ENCODE results near the gene SLC24A4. TPM values are rescaled to one million over a fixed set of nuclear protein-coding genes. Genes with fewer than 3 reads are reported as not detected.

Gene SLC24A4
- 0.03 TPM in 1 of 2 replicates, not detected in the other for total RNA-seq (2014; rRNA removed; shearing (Covaris generic))

GRCh38 chr14:92323011-92323915, at the start of gene SLC24A4:
Gene SLC24A4 (plus strand): TSS chr14:92323165. CDS start chr14:92323831, 666 bp downstream.
- no peaks in the 10 kb centered on the region for H3K9me3 ChIP-seq (replicated peaks)
- no peak within 1 kb of the TSS for H3K27ac ChIP-seq
- no peak within 1 kb of the TSS for H3K4me3 ChIP-seq
- no peaks in the 10 kb centered on the region for H3K36me3 ChIP-seq
- no peak for DNase-seq (ENCODE audit: low read depth in 1 of 2, low spot score in 2 of 2)
- H3K27me3 ChIP-seq (replicated peaks): peaks cover 37% of the 10 kb centered on the region
- H3K4me1 ChIP-seq (replicated peaks): no peaks in the 10 kb centered on the region

GRCh38 chr14:92273166-92273565, 49.8 kb upstream of the SLC24A4 start:
- no peak for DNase-seq (ENCODE audit: low read depth in 1 of 2, low spot score in 2 of 2)
- no peaks in the 10 kb centered on the region for H3K36me3 ChIP-seq
- no peaks in the 10 kb centered on the region for H3K4me1 ChIP-seq (replicated peaks)
- no peak overlapping the region for H3K27ac ChIP-seq
- H3K4me3 ChIP-seq: no peak overlapping the region
- peaks cover 10% of the 10 kb centered on the region; the same call in 1 of the 2 replicates for H3K27me3 ChIP-seq (replicated peaks)
- H3K9me3 ChIP-seq (replicated peaks): no peaks in the 10 kb centered on the region

- DNase-seq (ENCODE audit: low read depth in 1 of 2, low spot score in 2 of 2): no peak
- Histone ChIP-seq H3K4me3 (no peak overlapping the region), H3K9me3 (replicated peaks) (no peaks in the 10 kb centered on the region), H3K36me3 (no peaks in the 10 kb centered on the region), H3K27ac (no peak overlapping the region), H3K4me1 (replicated peaks) (no peaks in the 10 kb centered on the region), H3K27me3 (replicated peaks) (peaks cover 8% of the 10 kb centered on the region; the same call in 1 of the 2 replicates)
Observed at GRCh38 chr14:92274055-92274454, 48.9 kb upstream of the SLC24A4 start.

GRCh38 chr14:92276074-92276473, 46.9 kb upstream of the SLC24A4 start:
- no peaks in the 10 kb centered on the region for H3K36me3 ChIP-seq
- H3K4me3 ChIP-seq: no peak overlapping the region
- DNase-seq (ENCODE audit: low read depth in 1 of 2, low spot score in 2 of 2): no peak
- no peaks in the 10 kb centered on the region for H3K4me1 ChIP-seq (replicated peaks)
- H3K27me3 ChIP-seq (replicated peaks): no peaks in the 10 kb centered on the region
- H3K27ac ChIP-seq: no peak overlapping the region
- no peaks in the 10 kb centered on the region for H3K9me3 ChIP-seq (replicated peaks)

GRCh38 chr14:92277031-92277430, 45.9 kb upstream of the SLC24A4 start:
- no peaks in the 10 kb centered on the region for H3K9me3 ChIP-seq (replicated peaks)
- H3K4me1 ChIP-seq (replicated peaks): no peaks in the 10 kb centered on the region
- DNase-seq (ENCODE audit: low read depth in 1 of 2, low spot score in 2 of 2): no peak
- H3K36me3 ChIP-seq: no peaks in the 10 kb centered on the region
- H3K27ac ChIP-seq: no peak overlapping the region
- H3K27me3 ChIP-seq (replicated peaks): no peaks in the 10 kb centered on the region
- no peak overlapping the region for H3K4me3 ChIP-seq

- no peaks in the 10 kb centered on the region for H3K27me3 ChIP-seq (replicated peaks)
- DNase-seq (ENCODE audit: low read depth in 1 of 2, low spot score in 2 of 2): no peak
- no peaks in the 10 kb centered on the region for H3K4me1 ChIP-seq (replicated peaks)
Observed at GRCh38 chr14:92280554-92281262, 42.3 kb upstream of the SLC24A4 start.

GRCh38 chr14:92282669-92283068, 40.3 kb upstream of the SLC24A4 start:
- DNase-seq (ENCODE audit: low read depth in 1 of 2, low spot score in 2 of 2): no peak
- Histone ChIP-seq H3K9me3 (replicated peaks) (no peaks in the 10 kb centered on the region), H3K36me3 (no peaks in the 10 kb centered on the region), H3K4me3 (no peak overlapping the region), H3K4me1 (replicated peaks) (no peaks in the 10 kb centered on the region), H3K27ac (no peak overlapping the region), H3K27me3 (replicated peaks) (no peaks in the 10 kb centered on the region)

More at GRCh38 chr14:92280554-92281262, 42.3 kb upstream of the SLC24A4 start:
- H3K9me3 ChIP-seq (replicated peaks): no peaks in the 10 kb centered on the region
- no peak overlapping the region for H3K27ac ChIP-seq
- H3K4me3 ChIP-seq: no peak overlapping the region
- no peaks in the 10 kb centered on the region for H3K36me3 ChIP-seq

- Histone ChIP-seq H3K27me3 (replicated peaks) (no peaks in the 10 kb centered on the region), H3K9me3 (replicated peaks) (no peaks in the 10 kb centered on the region), H3K4me3 (no peak overlapping the region), H3K4me1 (replicated peaks) (no peaks in the 10 kb centered on the region), H3K36me3 (no peaks in the 10 kb centered on the region), H3K27ac (no peak overlapping the region)
- no peak for DNase-seq (ENCODE audit: low read depth in 1 of 2, low spot score in 2 of 2)
Observed at GRCh38 chr14:92285311-92285710, 37.7 kb upstream of the SLC24A4 start.

GRCh38 chr14:92287987-92288386, 35.0 kb upstream of the SLC24A4 start:
- Histone ChIP-seq H3K27ac (no peak overlapping the region), H3K36me3 (no peaks in the 10 kb centered on the region), H3K9me3 (replicated peaks) (no peaks in the 10 kb centered on the region), H3K4me3 (no peak overlapping the region), H3K27me3 (replicated peaks) (no peaks in the 10 kb centered on the region), H3K4me1 (replicated peaks) (no peaks in the 10 kb centered on the region)
- no peak for DNase-seq (ENCODE audit: low read depth in 1 of 2, low spot score in 2 of 2)

- Histone ChIP-seq H3K36me3 (no peaks in the 10 kb centered on the region), H3K9me3 (replicated peaks) (no peaks in the 10 kb centered on the region), H3K27me3 (replicated peaks) (no peaks in the 10 kb centered on the region), H3K27ac (no peak overlapping the region), H3K4me3 (no peak overlapping the region), H3K4me1 (replicated peaks) (no peaks in the 10 kb centered on the region)
- DNase-seq (ENCODE audit: low read depth in 1 of 2, low spot score in 2 of 2): no peak
Observed at GRCh38 chr14:92288994-92289660, 33.8 kb upstream of the SLC24A4 start.

- Histone ChIP-seq H3K36me3 (no peaks in the 10 kb centered on the region), H3K9me3 (replicated peaks) (no peaks in the 10 kb centered on the region), H3K4me1 (replicated peaks) (no peaks in the 10 kb centered on the region), H3K27ac (no peak overlapping the region), H3K4me3 (no peak overlapping the region), H3K27me3 (replicated peaks) (no peaks in the 10 kb centered on the region)
- no peak for DNase-seq (ENCODE audit: low read depth in 1 of 2, low spot score in 2 of 2)
Observed at GRCh38 chr14:92292673-92293072, 30.3 kb upstream of the SLC24A4 start.

- no peak for DNase-seq (ENCODE audit: low read depth in 1 of 2, low spot score in 2 of 2)
- H3K4me3 ChIP-seq: no peak overlapping the region
- H3K9me3 ChIP-seq (replicated peaks): no peaks in the 10 kb centered on the region
- no peak overlapping the region for H3K27ac ChIP-seq
- H3K36me3 ChIP-seq: no peaks in the 10 kb centered on the region
- no peaks in the 10 kb centered on the region for H3K27me3 ChIP-seq (replicated peaks)
- H3K4me1 ChIP-seq (replicated peaks): no peaks in the 10 kb centered on the region
Observed at GRCh38 chr14:92294506-92294905, 28.5 kb upstream of the SLC24A4 start.

- Histone ChIP-seq H3K9me3 (replicated peaks) (no peaks in the 10 kb centered on the region), H3K36me3 (no peaks in the 10 kb centered on the region), H3K4me3 (no peak overlapping the region), H3K27me3 (replicated peaks) (no peaks in the 10 kb centered on the region), H3K27ac (no peak overlapping the region), H3K4me1 (replicated peaks) (no peaks in the 10 kb centered on the region)
- DNase-seq (ENCODE audit: low read depth in 1 of 2, low spot score in 2 of 2): no peak
Observed at GRCh38 chr14:92297818-92298595, 25.0 kb upstream of the SLC24A4 start.
